ENCODE results near the gene CEBPA.

CEBPA gene

GRCh38 chr19:33301144-33301899, 1.0 kb downstream of the CEBPA start:
- in situ Hi-C loops (cut with HindIII; ENCODE audit: low sequenced_read_pairs): no loop called here

- in situ Hi-C loops (cut with HindIII; ENCODE audit: low sequenced_read_pairs): no loop called here
Measured at GRCh38 chr19:33300894-33301143, 1.5 kb downstream of the CEBPA start.

GRCh38 chr19:33300009-33300893, 2.1 kb downstream of the CEBPA start:
- in situ Hi-C loops (cut with HindIII; ENCODE audit: low sequenced_read_pairs): no loop called here

GRCh38 chr19:33299051-33299688, 3.2 kb downstream of the CEBPA start:
- in situ Hi-C loops (cut with HindIII; ENCODE audit: low sequenced_read_pairs): loop anchor here (10.0 kb wide), 1 partner anchor 134 kb away; no protein-coding TSS in a partner anchor

- in situ Hi-C loops (cut with HindIII; ENCODE audit: low sequenced_read_pairs): loop anchor here (10.0 kb wide), 1 partner anchor 134 kb away; no protein-coding TSS in a partner anchor
Measured at GRCh38 chr19:33298146-33298911, 4.0 kb downstream of the CEBPA start.

- in situ Hi-C loops (cut with HindIII; ENCODE audit: low sequenced_read_pairs): loop anchor here (10.0 kb wide), 1 partner anchor 133 kb away; no protein-coding TSS in a partner anchor
Measured at GRCh38 chr19:33297401-33298145, 4.8 kb downstream of the CEBPA start.

GRCh38 chr19:33296488-33296971, 5.8 kb downstream of the CEBPA start:
- in situ Hi-C loops (cut with HindIII; ENCODE audit: low sequenced_read_pairs): loop anchor here (10.0 kb wide), 1 partner anchor 132 kb away; no protein-coding TSS in a partner anchor

- in situ Hi-C loops (cut with HindIII; ENCODE audit: low sequenced_read_pairs): loop anchor here (10.0 kb wide), 1 partner anchor 131 kb away; no protein-coding TSS in a partner anchor
Measured at GRCh38 chr19:33295621-33296487, 6.5 kb downstream of the CEBPA start.

- in situ Hi-C loops (cut with HindIII; ENCODE audit: low sequenced_read_pairs): loop anchor here (10.0 kb wide), 1 partner anchor 130 kb away; no protein-coding TSS in a partner anchor
Measured at GRCh38 chr19:33295046-33295445, 7.3 kb downstream of the CEBPA start.

- in situ Hi-C loops (cut with HindIII; ENCODE audit: low sequenced_read_pairs): loop anchor here (5.0 to 10.0 kb wide), 2 partner anchors 123 to 129 kb away; no protein-coding TSS in a partner anchor
Measured at GRCh38 chr19:33294058-33294798, 8.1 kb downstream of the CEBPA start.

- in situ Hi-C loops (cut with HindIII; ENCODE audit: low sequenced_read_pairs): loop anchor here (5.0 to 10.0 kb wide), 2 partner anchors 124 to 129 kb away; no protein-coding TSS in a partner anchor
Measured at GRCh38 chr19:33293255-33294057, 8.9 kb downstream of the CEBPA start.

- in situ Hi-C loops (cut with HindIII; ENCODE audit: low sequenced_read_pairs): loop anchor here (5.0 to 10.0 kb wide), 2 partner anchors 125 to 128 kb away; no protein-coding TSS in a partner anchor
Measured at GRCh38 chr19:33292595-33293254, 9.6 kb downstream of the CEBPA start.

GRCh38 chr19:33291623-33292534, 10.5 kb downstream of the CEBPA start:
- in situ Hi-C loops (cut with HindIII; ENCODE audit: low sequenced_read_pairs): loop anchor here (5.0 to 10.0 kb wide), 2 partner anchors 125 to 127 kb away; no protein-coding TSS in a partner anchor

- in situ Hi-C loops (cut with HindIII; ENCODE audit: low sequenced_read_pairs): loop anchor here (5.0 to 10.0 kb wide), 2 partner anchors 126 kb away; no protein-coding TSS in a partner anchor
Measured at GRCh38 chr19:33290956-33291622, 11.2 kb downstream of the CEBPA start.

Measured in DLD1 (cell line).